WTC11 (cell line): Measurements from ENCODE around the gene TMEM258. TPM values are rescaled to one million over a fixed set of nuclear protein-coding genes. Genes with fewer than 3 reads are reported as not detected.

Experiments
- ATAC-seq: fragments of 200-7000 bp; cut with Tn5 transposase; 2 replicates; pipeline ENCODE4 v1.10.0; 2021; ENCODE audit warnings: mild to moderate bottlenecking, moderate library complexity
- CTCF ChIA-PET: fragments of 300-600 bp; sonication (Branson Sonifier 250); formaldehyde crosslinking; loops from one replicate; lab custom pipeline; 2021; ENCODE audit warnings: antibody characterized with exemption; lab: Charles Lee
- POLR2A ChIA-PET: fragments of 350-600 bp; sonication (Branson Sonifier 250); formaldehyde crosslinking; loops from one replicate; lab custom pipeline; 2021; ENCODE audit warnings: antibody characterized with exemption; lab: Charles Lee
- DNase-seq: peaks from one replicate; pipeline ENCODE4 v3.0.0; 2021; ENCODE audit warnings: low spot score
- H3K27ac Mint-ChIP-seq: 2 replicates; pipeline ENCODE4 v1.8.0; 2021; ENCODE audit warnings: mixed read lengths
- H3K27me3 Mint-ChIP-seq: 2 replicates; pipeline ENCODE4 v1.8.0; 2021; ENCODE audit warnings: low read depth, mild to moderate bottlenecking, moderate library complexity, mixed read lengths
- H3K36me3 Mint-ChIP-seq: 2 replicates; pipeline ENCODE4 v1.8.0; 2021; ENCODE audit warnings: mixed read lengths
- H3K4me1 Mint-ChIP-seq: 2 replicates; pipeline ENCODE4 v1.8.0; 2022; ENCODE audit warnings: mixed read lengths
- H3K4me3 Mint-ChIP-seq: 2 replicates; pipeline ENCODE4 v1.8.0; 2021; ENCODE audit warnings: mild to moderate bottlenecking, moderate library complexity, mixed read lengths
- H3K9me3 Mint-ChIP-seq: 2 replicates; pipeline ENCODE4 v1.8.0; 2021; ENCODE audit warnings: mixed read lengths
- FOXP1 ChIP-seq: sonication (generic); formaldehyde crosslinking; IDR thresholded peaks from 2 replicates; pipeline ENCODE4 v1.8.0; 2022; ENCODE audit warnings: missing genetic modification reagents, mild to moderate bottlenecking, moderate library complexity, borderline replicate concordance
- HMGA2 ChIP-seq: fragments of 250-450 bp; sonication (Bioruptor Pico); IDR thresholded peaks from 2 replicates; pipeline ENCODE4 v1.4.0; 2021; ENCODE audit warnings: mild to moderate bottlenecking, moderate library complexity
- NFATC4 ChIP-seq: fragments of 250-450 bp; sonication (Bioruptor Pico); IDR thresholded peaks from 2 replicates; pipeline ENCODE4 v1.9.0; 2021; ENCODE audit warnings: mild to moderate bottlenecking
- NR3C1 ChIP-seq: sonication (generic); formaldehyde crosslinking; conservative IDR thresholded peaks from 2 replicates; pipeline ENCODE4 v1.8.1; 2023; ENCODE audit warnings: low read depth, mild to moderate bottlenecking, missing genetic modification reagents
- PRRX2 ChIP-seq: fragments of 250-450 bp; sonication (Bioruptor Pico); IDR thresholded peaks from 2 replicates; pipeline ENCODE4 v1.8.0; 2021; ENCODE audit warnings: mild to moderate bottlenecking
- RORB ChIP-seq: fragments of 250-450 bp; sonication (Bioruptor Pico); IDR thresholded peaks from 2 replicates; pipeline ENCODE4 v1.9.0; 2021; ENCODE audit warnings: mild to moderate bottlenecking
- SP1 ChIP-seq: sonication (generic); formaldehyde crosslinking; conservative IDR thresholded peaks from 2 replicates; pipeline ENCODE4 v1.8.1; 2022; ENCODE audit warnings: missing genetic modification reagents
- TCF7 ChIP-seq: sonication (generic); formaldehyde crosslinking; IDR thresholded peaks from 2 replicates; pipeline ENCODE4 v1.8.0; 2022; ENCODE audit warnings: mild to moderate bottlenecking, low read depth, missing genetic modification reagents, moderate library complexity
- TEAD4 ChIP-seq: sonication (generic); formaldehyde crosslinking; IDR thresholded peaks from 2 replicates; pipeline ENCODE4 v1.8.0; 2022; ENCODE audit warnings: mild to moderate bottlenecking, missing genetic modification reagents
- TP53 ChIP-seq: sonication (generic); formaldehyde crosslinking; IDR thresholded peaks from 2 replicates; pipeline ENCODE4 v1.8.1; 2023; ENCODE audit warnings: mild to moderate bottlenecking, missing genetic modification reagents
- ZNF138 ChIP-seq: sonication (generic); formaldehyde crosslinking; conservative IDR thresholded peaks from 2 replicates; pipeline ENCODE4 v1.8.1; 2022; ENCODE audit warnings: mild to moderate bottlenecking, moderate library complexity, missing genetic modification reagents
- ZNF263 ChIP-seq: sonication (generic); formaldehyde crosslinking; IDR thresholded peaks from 2 replicates; pipeline ENCODE4 v1.8.1; 2022; ENCODE audit warnings: low read depth, mild to moderate bottlenecking, moderate library complexity, missing genetic modification reagents
- total RNA-seq: library from RNA; stranded (reverse); gene quantifications from 3 replicates; pipeline ENCODE4 v1.2.3, GENCODE V29; 2021
- TF ChIP-seq, protein P1 (sequence below): sonication (generic); formaldehyde crosslinking; IDR thresholded peaks from 2 replicates; pipeline ENCODE4 v1.8.1; 2022; ENCODE audit warnings: low read depth, mild to moderate bottlenecking, moderate library complexity, missing genetic modification reagents, borderline replicate concordance
- TF ChIP-seq, protein P2 (sequence below): fragments of 250-450 bp; sonication (Bioruptor Pico); conservative IDR thresholded peaks from 2 replicates; pipeline ENCODE4 v1.9.0; 2021; ENCODE audit warnings: mild to moderate bottlenecking
- TF ChIP-seq, protein P3 (sequence below): sonication (generic); formaldehyde crosslinking; IDR thresholded peaks from 2 replicates; pipeline ENCODE4 v1.8.1; 2023; ENCODE audit warnings: mild to moderate bottlenecking, missing genetic modification reagents, moderate library complexity
- TF ChIP-seq, protein P4 (sequence below): sonication (generic); formaldehyde crosslinking; conservative IDR thresholded peaks from 2 replicates; pipeline ENCODE4 v1.8.1; 2022; ENCODE audit warnings: mild to moderate bottlenecking, missing genetic modification reagents
- TF ChIP-seq, protein P5 (sequence below): sonication (generic); formaldehyde crosslinking; IDR thresholded peaks from 2 replicates; pipeline ENCODE4 v1.8.0; 2023; ENCODE audit warnings: mild to moderate bottlenecking, missing genetic modification reagents
- TF ChIP-seq, protein P6 (sequence below): sonication (generic); formaldehyde crosslinking; conservative IDR thresholded peaks from 2 replicates; pipeline ENCODE4 v1.8.1; 2023; ENCODE audit warnings: mild to moderate bottlenecking, low read depth, missing genetic modification reagents, moderate library complexity

The TMEM258 gene
- total RNA-seq, 1 experiment from 2014 or later: 175 TPM

DNA sequence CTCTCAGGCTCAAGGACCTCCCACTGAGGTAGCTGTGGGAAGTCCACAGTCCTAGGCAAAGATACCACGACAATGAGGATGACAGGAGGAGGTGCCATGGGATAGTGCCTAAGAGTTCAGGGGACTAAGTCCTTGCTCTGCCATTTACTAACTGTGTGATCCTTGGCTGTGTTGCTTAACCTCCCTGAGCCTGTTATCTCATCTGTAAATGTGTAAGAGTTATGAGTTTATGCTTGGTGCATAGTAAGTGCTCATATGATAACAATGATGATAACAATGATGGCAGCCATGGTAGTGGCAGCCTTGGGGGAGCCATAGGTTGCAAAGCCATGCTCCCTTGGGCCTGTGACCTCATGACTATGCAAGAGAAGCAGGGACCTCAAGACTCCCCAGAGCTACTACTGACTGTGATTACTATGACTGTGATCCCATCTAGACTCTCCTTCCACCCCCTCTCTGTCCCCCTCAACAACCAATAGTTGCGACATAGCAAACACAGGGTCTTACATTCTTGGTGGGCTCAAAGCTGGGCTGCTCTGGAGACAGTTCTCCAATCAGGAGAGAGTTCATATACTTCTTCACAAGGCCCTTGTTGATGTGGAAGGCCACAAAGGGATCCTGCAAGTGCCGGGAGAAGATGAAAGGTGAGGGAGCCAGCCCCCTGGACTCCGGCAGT is 20.5 kb upstream of the TMEM258 start:
- CTCF ChIA-PET: no interaction called here
- Mint-ChIP-seq H3K27ac (no peak overlapping the region), H3K4me3 (no peak overlapping the region)

DNA sequence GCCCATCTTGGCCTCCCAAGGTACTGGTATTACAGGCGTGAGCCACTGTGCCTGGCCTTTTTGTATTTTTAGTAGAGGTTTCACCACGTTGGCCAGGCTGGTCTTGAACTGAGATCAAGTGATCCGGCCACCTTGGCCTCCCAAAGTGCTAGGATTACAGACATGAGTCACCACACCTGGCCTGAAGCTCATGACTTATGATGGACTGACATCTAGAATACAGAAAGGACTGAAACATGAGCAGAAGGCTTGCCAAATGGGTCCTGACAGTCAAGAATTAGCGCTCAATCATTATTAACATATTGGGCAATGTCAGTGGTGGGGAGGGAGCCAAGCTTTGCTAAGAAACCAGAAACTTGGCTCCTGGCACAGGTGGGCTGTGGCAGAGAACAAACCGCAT is 19.4 kb upstream of the TMEM258 start:
- TF ChIP-seq, protein P1, sequence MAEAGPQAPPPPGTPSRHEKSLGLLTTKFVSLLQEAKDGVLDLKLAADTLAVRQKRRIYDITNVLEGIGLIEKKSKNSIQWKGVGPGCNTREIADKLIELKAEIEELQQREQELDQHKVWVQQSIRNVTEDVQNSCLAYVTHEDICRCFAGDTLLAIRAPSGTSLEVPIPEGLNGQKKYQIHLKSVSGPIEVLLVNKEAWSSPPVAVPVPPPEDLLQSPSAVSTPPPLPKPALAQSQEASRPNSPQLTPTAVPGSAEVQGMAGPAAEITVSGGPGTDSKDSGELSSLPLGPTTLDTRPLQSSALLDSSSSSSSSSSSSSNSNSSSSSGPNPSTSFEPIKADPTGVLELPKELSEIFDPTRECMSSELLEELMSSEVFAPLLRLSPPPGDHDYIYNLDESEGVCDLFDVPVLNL: no peak
- TF ChIP-seq FOXP1 (CRISPR knock-in tag) (no peak), PRRX2 (CRISPR knock-in tag) (no peak), TEAD4 (CRISPR knock-in tag) (no peak)
- TF ChIP-seq, protein P2, sequence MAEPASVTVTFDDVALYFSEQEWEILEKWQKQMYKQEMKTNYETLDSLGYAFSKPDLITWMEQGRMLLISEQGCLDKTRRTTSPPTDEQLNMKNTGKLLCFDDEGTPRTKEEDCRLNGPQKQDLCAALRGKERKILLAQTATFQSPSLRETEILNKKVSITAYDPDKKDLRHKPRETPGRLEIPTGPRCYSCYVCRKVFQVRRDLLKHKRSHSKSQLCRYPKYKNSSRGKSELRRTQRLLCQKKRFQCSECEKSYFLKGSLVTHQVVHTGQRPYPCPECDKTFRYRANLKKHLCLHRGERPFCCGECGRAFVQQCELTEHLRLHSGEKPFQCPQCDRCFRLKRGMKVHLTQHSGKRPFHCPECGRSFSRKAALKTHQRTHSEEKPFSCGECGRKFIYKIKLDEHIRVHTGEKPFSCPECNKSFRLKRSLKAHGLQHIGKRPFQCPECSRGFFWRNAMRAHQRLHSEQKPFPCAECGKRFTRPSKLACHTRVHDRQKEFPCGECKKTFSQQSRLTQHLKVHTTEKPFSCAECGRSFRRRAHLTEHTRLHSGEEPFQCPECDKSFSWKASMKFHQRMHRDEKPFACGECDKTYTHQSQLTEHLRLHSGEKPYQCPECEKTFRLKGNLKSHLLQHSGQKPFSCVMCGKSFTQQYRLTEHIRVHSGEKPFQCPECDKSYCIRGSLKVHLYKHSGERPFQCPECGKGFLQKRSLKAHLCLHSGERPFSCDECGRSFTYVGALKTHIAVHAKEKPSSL (CRISPR knock-in tag): no peak
- TF ChIP-seq, protein P3, sequence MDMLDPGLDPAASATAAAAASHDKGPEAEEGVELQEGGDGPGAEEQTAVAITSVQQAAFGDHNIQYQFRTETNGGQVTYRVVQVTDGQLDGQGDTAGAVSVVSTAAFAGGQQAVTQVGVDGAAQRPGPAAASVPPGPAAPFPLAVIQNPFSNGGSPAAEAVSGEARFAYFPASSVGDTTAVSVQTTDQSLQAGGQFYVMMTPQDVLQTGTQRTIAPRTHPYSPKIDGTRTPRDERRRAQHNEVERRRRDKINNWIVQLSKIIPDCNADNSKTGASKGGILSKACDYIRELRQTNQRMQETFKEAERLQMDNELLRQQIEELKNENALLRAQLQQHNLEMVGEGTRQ (CRISPR knock-in tag): no peak
- POLR2A ChIA-PET: interaction anchor here (0.6 kb wide), 1 partner anchor 68 kb away, joined by 3 read pairs; no protein-coding TSS in a partner anchor
- DNase-seq (no peak), ATAC-seq (no peak)
- H3K36me3 Mint-ChIP-seq: peaks cover 75% of the 10 kb centered on the region
- no peak overlapping the region for H3K27ac Mint-ChIP-seq
- H3K4me1 Mint-ChIP-seq: peaks cover 10% of the 10 kb centered on the region
- no peaks in the 10 kb centered on the region; the same call in 1 of the 2 replicates for H3K27me3 Mint-ChIP-seq
- peaks cover 4% of the 10 kb centered on the region; the same call in 1 of the 2 replicates for H3K9me3 Mint-ChIP-seq
- no peak overlapping the region for H3K4me3 Mint-ChIP-seq
- CTCF ChIA-PET: no interaction called here

More for the DNA sequence above, 20.5 kb upstream of the TMEM258 start:
- H3K36me3 Mint-ChIP-seq: peaks cover 65% of the 10 kb centered on the region
- ATAC-seq (no peak), DNase-seq (no peak)
- peaks cover 16% of the 10 kb centered on the region for H3K4me1 Mint-ChIP-seq
- TF ChIP-seq ZNF138 (CRISPR knock-in tag): no peak
- no peak for TF ChIP-seq TCF7 (CRISPR knock-in tag)
- TF ChIP-seq, protein P4, sequence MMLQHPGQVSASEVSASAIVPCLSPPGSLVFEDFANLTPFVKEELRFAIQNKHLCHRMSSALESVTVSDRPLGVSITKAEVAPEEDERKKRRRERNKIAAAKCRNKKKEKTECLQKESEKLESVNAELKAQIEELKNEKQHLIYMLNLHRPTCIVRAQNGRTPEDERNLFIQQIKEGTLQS (CRISPR knock-in tag): no peak
- TF ChIP-seq HMGA2 (CRISPR knock-in tag): no peak
- no peak for TF ChIP-seq NR3C1
- no peak for TF ChIP-seq SP1 (CRISPR knock-in tag)
- TF ChIP-seq, protein P5, sequence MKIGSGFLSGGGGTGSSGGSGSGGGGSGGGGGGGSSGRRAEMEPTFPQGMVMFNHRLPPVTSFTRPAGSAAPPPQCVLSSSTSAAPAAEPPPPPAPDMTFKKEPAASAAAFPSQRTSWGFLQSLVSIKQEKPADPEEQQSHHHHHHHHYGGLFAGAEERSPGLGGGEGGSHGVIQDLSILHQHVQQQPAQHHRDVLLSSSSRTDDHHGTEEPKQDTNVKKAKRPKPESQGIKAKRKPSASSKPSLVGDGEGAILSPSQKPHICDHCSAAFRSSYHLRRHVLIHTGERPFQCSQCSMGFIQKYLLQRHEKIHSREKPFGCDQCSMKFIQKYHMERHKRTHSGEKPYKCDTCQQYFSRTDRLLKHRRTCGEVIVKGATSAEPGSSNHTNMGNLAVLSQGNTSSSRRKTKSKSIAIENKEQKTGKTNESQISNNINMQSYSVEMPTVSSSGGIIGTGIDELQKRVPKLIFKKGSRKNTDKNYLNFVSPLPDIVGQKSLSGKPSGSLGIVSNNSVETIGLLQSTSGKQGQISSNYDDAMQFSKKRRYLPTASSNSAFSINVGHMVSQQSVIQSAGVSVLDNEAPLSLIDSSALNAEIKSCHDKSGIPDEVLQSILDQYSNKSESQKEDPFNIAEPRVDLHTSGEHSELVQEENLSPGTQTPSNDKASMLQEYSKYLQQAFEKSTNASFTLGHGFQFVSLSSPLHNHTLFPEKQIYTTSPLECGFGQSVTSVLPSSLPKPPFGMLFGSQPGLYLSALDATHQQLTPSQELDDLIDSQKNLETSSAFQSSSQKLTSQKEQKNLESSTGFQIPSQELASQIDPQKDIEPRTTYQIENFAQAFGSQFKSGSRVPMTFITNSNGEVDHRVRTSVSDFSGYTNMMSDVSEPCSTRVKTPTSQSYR: no peak
- TF ChIP-seq NFATC4 (CRISPR knock-in tag): no peak
- no peak for TF ChIP-seq ZNF263
- TF ChIP-seq, protein P6, sequence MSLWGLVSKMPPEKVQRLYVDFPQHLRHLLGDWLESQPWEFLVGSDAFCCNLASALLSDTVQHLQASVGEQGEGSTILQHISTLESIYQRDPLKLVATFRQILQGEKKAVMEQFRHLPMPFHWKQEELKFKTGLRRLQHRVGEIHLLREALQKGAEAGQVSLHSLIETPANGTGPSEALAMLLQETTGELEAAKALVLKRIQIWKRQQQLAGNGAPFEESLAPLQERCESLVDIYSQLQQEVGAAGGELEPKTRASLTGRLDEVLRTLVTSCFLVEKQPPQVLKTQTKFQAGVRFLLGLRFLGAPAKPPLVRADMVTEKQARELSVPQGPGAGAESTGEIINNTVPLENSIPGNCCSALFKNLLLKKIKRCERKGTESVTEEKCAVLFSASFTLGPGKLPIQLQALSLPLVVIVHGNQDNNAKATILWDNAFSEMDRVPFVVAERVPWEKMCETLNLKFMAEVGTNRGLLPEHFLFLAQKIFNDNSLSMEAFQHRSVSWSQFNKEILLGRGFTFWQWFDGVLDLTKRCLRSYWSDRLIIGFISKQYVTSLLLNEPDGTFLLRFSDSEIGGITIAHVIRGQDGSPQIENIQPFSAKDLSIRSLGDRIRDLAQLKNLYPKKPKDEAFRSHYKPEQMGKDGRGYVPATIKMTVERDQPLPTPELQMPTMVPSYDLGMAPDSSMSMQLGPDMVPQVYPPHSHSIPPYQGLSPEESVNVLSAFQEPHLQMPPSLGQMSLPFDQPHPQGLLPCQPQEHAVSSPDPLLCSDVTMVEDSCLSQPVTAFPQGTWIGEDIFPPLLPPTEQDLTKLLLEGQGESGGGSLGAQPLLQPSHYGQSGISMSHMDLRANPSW: no peak
- TF ChIP-seq RORB (CRISPR knock-in tag): no peak
- no peak for TF ChIP-seq TEAD4 (CRISPR knock-in tag)
- no peak for TF ChIP-seq TP53 (CRISPR knock-in tag)
- peaks cover 4% of the 10 kb centered on the region; the same call in 1 of the 2 replicates for H3K9me3 Mint-ChIP-seq
- H3K27me3 Mint-ChIP-seq: no peaks in the 10 kb centered on the region; the same call in 1 of the 2 replicates
- POLR2A ChIA-PET: interaction anchor here (0.6 kb wide), 1 partner anchor 69 kb away, joined by 3 read pairs; no protein-coding TSS in a partner anchor
